PC-9 (cell line): ENCODE measurements around the gene GFM1. TPM values are rescaled to one million over a fixed set of nuclear protein-coding genes. Genes with fewer than 3 reads are reported as not detected.

ENCODE experiments used
- BruUV-seq: library from RNA; stranded (reverse); fragments of 400-500 nt; replicated peaks from 2 replicates; lab custom pipeline; 2021; lab: Mats Ljungman, UMichigan
- CTCF ChIA-PET: fragments of 300-600 bp; sonication (Branson Sonifier 250); formaldehyde crosslinking; loops from one replicate; lab custom pipeline; 2022; ENCODE audit warnings: antibody characterized with exemption; lab: Charles Lee
- POLR2A ChIA-PET: fragments of 300-600 bp; sonication (Branson Sonifier 250); formaldehyde crosslinking; loops from one replicate; lab custom pipeline; 2022; ENCODE audit warnings: antibody characterized with exemption; ENCODE audit not compliant: unreplicated experiment; lab: Charles Lee
- DNase-seq, 2 experiments: peaks; one replicate each; pipeline versions ENCODE4 v3.0.0 to v3.0.0-alpha.2; 2015 to 2022; ENCODE audit warnings: mixed read lengths in 1 of 2
- H2AFZ ChIP-seq: fragments of 200-600 bp; sonication (generic); 2 replicates; pipeline ENCODE4 v1.8.1; 2017; ENCODE audit warnings: antibody characterized with exemption
- H3F3A ChIP-seq: fragments of 200-600 bp; sonication (generic); 2 replicates; pipeline ENCODE4 v1.8.1; 2017; ENCODE audit warnings: antibody characterized with exemption, mild to moderate bottlenecking, low read depth; ENCODE audit not compliant: insufficient read depth
- H3K27ac ChIP-seq: fragments of 200-600 bp; sonication (generic); 2 replicates; pipeline ENCODE4 v1.6.1; 2016; ENCODE audit warnings: mixed run types
- H3K27me3 ChIP-seq: fragments of 200-600 bp; sonication (generic); 2 replicates; pipeline ENCODE4 v1.6.1; 2016; ENCODE audit warnings: low read depth, mixed run types; ENCODE audit not compliant: insufficient read depth
- H3K36me3 ChIP-seq: fragments of 200-600 bp; sonication (generic); 2 replicates; pipeline ENCODE4 v1.6.1; 2016; ENCODE audit warnings: low read depth, mixed run types
- H3K4me1 ChIP-seq: fragments of 200-600 bp; sonication (generic); replicated peaks from 2 replicates; pipeline ENCODE4 v1.6.1; 2016; ENCODE audit warnings: mixed run types; ENCODE audit not compliant: insufficient read depth
- H3K4me2 ChIP-seq: fragments of 200-600 bp; sonication (generic); 2 replicates; pipeline ENCODE4 v1.6.1; 2017; ENCODE audit warnings: mixed run types
- H3K4me3 ChIP-seq: fragments of 200-600 bp; sonication (generic); 2 replicates; pipeline ENCODE4 v1.6.1; 2016; ENCODE audit warnings: mixed run types
- H3K79me2 ChIP-seq: fragments of 200-600 bp; sonication (generic); 2 replicates; pipeline ENCODE4 v1.6.1; 2017; ENCODE audit warnings: low read depth, mixed run types
- H3K9me2 ChIP-seq: fragments of 200-600 bp; sonication (generic); 2 replicates; pipeline ENCODE4 v1.8.1; 2017; ENCODE audit warnings: mild to moderate bottlenecking; ENCODE audit not compliant: insufficient read depth
- H3K9me3 ChIP-seq: fragments of 200-600 bp; sonication (generic); 2 replicates; pipeline ENCODE4 v1.8.1; 2016; ENCODE audit warnings: low read depth; ENCODE audit not compliant: insufficient read depth
- H4K20me1 ChIP-seq: fragments of 200-600 bp; sonication (generic); 2 replicates; pipeline ENCODE4 v1.8.1; 2017; ENCODE audit not compliant: insufficient read depth
- CTCF ChIP-seq: fragments of 200-600 bp; sonication (generic); conservative IDR thresholded peaks from 2 replicates; pipeline ENCODE4 v1.6.1; 2017; ENCODE audit warnings: mixed run types, antibody characterized with exemption, mild to moderate bottlenecking, moderate library complexity
- EZH2 ChIP-seq: fragments of 200-600 bp; sonication (generic); IDR thresholded peaks from 2 replicates; pipeline ENCODE4 v1.8.0; 2017; ENCODE audit warnings: antibody characterized with exemption, low read depth
- intact Hi-C: fragments of 100-400 bp; cut with micrococcal nuclease; formaldehyde crosslinking; loops from one replicate; pipeline ENCODE4 v1.10.0; 2022; ENCODE audit not compliant: unreplicated experiment
- total RNA-seq: library from RNA; stranded (reverse); gene quantifications from 2 replicates; pipeline ENCODE4 v1.2.3, GENCODE V29; 2021

The GFM1 gene
- total RNA-seq, 1 experiment from 2014 or later: 43.0 TPM

DNA sequence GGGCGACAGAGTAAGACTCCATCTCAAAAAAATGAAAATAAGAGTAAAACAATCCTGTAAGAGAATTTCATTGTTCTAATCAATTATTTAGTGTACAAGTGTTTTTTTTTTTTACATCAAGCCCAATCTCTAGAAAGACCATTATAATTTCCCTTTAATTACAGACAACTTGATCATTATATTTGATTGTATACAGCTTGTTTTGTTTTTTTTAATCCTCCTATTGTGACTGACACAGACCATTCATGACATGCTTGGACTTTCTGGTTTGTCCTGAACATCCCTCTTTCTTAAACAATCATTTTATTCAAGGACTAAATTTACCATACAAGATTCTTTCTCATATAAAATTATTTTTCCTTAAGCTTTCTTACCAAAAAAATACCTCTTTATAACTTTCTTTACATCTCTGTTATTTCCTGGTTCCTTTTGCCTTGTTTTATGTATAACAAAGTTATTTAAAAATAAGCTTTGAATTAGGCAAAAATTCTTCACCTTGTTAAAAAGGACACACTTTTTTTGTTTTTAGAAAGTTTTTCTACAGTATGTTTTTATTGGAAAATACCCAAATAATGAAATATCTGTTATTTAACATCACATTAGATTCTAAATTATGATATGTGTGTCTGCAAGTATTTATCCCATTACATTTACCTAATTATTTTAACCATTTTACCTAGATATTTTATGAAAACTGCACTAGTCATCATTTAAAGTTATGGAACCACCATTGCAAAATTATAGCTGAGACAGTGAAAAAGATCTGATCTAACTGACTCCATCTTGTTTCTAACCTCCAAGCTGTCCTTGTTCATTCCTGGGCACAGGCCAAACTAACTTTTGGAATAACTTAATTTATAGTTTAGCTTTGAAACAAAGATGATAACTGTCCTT lies 26.1 kb upstream of the GFM1 start:
- intact Hi-C loops: no loop called here

DNA sequence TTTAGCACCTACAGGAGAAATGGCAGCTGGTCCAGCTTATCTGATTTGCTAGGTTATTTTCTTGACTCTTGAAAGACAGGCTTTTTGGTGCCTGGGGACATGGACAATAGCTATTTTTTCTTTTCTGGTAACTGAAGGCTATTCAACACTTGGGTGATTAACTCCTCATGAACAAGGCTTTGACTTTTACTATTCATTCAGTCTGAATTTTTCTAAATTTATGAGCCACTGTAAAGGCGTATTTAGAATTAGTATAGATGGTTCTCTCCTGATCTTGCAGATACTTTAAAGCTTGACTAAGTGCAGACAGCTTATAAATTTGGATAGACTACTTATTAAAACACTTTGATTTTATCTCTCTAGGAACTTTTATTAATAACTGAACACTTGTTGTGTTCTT lies 18.4 kb upstream of the GFM1 start:
- no peaks in the 10 kb centered on the region for H3K4me1 ChIP-seq
- no peak for DNase-seq
- no peaks in the 10 kb centered on the region for H4K20me1 ChIP-seq
- H3K4me3 ChIP-seq: no peak overlapping the region
- no peak for TF ChIP-seq EZH2
- TF ChIP-seq CTCF: no peak
- H3K27ac ChIP-seq: no peak overlapping the region
- intact Hi-C loops: no loop called here
- no peaks in the 10 kb centered on the region for H3K79me2 ChIP-seq
- H3K36me3 ChIP-seq: no peaks in the 10 kb centered on the region
- peaks cover 10% of the 10 kb centered on the region; the same call in 1 of the 2 replicates for H3K9me3 ChIP-seq
- no peak overlapping the region for H3K4me2 ChIP-seq
- POLR2A ChIA-PET: interaction anchor here (0.6 kb wide), 1 partner anchor 19 kb away, joined by 5 read pairs; the partner anchor contains the start of gene GFM1
- H2AFZ ChIP-seq: no peak overlapping the region
- no TSS peak for BruUV-seq
- H3K27me3 ChIP-seq: no peaks in the 10 kb centered on the region
- CTCF ChIA-PET: no interaction called here
- no peaks in the 10 kb centered on the region for H3F3A ChIP-seq
- H3K9me2 ChIP-seq: 0 out of 2 replicates have a peak, but pooled peaks cover 4% of the 10 kb centered on the region

More for the DNA sequence above, 26.1 kb upstream of the GFM1 start:
- Histone ChIP-seq H3K9me3 (peaks cover 47% of the 10 kb centered on the region), H3K4me2 (no peak overlapping the region), H3K9me2 (no peaks in the 10 kb centered on the region), H3K4me1 (no peaks in the 10 kb centered on the region), H3F3A (no peaks in the 10 kb centered on the region), H2AFZ (no peak overlapping the region; the same call in 1 of the 2 replicates), H4K20me1 (no peaks in the 10 kb centered on the region), H3K36me3 (no peaks in the 10 kb centered on the region), H3K27ac (no peak overlapping the region), H3K79me2 (no peaks in the 10 kb centered on the region), H3K4me3 (no peak overlapping the region), H3K27me3 (no peaks in the 10 kb centered on the region)
- no peak for TF ChIP-seq EZH2
- no peak for TF ChIP-seq CTCF
- no peak for DNase-seq
- POLR2A ChIA-PET: no interaction called here
- BruUV-seq: no TSS peak
- CTCF ChIA-PET: no interaction called here

DNA sequence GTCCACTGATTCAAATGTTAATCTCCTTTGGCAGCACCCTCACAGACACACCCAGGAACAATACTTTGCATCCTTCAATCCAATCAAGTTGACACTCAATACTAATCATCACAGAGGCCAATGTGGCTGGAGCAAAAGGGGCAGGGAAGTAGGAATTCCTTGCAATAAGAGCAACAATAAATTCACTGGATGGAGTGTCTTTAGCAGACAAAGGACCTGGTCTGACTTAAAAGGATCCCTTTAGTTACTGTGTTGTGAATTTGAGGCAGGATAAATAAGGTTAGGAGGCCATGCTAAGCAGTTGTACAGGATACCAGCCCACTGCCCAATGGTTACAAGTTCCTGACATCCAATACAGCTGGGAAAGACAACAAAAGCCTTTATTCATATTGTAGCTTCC lies 12.3 kb upstream of the GFM1 start:
- H3K27ac ChIP-seq: no peak overlapping the region
- H3K9me2 ChIP-seq: no peaks in the 10 kb centered on the region
- H3K9me3 ChIP-seq: no peaks in the 10 kb centered on the region
- H3K27me3 ChIP-seq: no peaks in the 10 kb centered on the region
- no peaks in the 10 kb centered on the region for H3F3A ChIP-seq
- no peaks in the 10 kb centered on the region for H3K79me2 ChIP-seq
- no peak overlapping the region for H3K4me3 ChIP-seq
- ChIA-PET POLR2A (no interaction called here), CTCF (no interaction called here)
- no peak overlapping the region for H2AFZ ChIP-seq
- no peaks in the 10 kb centered on the region for H3K36me3 ChIP-seq
- H4K20me1 ChIP-seq: no peaks in the 10 kb centered on the region
- intact Hi-C loops: no loop called here
- no peak for DNase-seq
- no peaks in the 10 kb centered on the region for H3K4me1 ChIP-seq
- TF ChIP-seq CTCF (no peak), EZH2 (no peak)
- no peak overlapping the region for H3K4me2 ChIP-seq
- no TSS peak for BruUV-seq
